Caco-2 (cell line): ENCODE measurements around the gene ARHGAP18. TPM values are rescaled to one million over a fixed set of nuclear protein-coding genes. Genes with fewer than 3 reads are reported as not detected.

Experiments used
- BruUV-seq: library from RNA; stranded (reverse); fragments of 400-500 nt; replicated peaks from 2 replicates; lab custom pipeline; 2021; lab: Mats Ljungman, UMichigan
- CTCF ChIA-PET: fragments of 300-600 bp; sonication (Branson Sonifier 250); formaldehyde crosslinking; loops from one replicate; lab custom pipeline; 2022; ENCODE audit warnings: antibody characterized with exemption; lab: Charles Lee
- POLR2A ChIA-PET: fragments of 300-600 bp; sonication (Branson Sonifier 250); formaldehyde crosslinking; loops from one replicate; lab custom pipeline; 2022; ENCODE audit warnings: antibody characterized with exemption; lab: Charles Lee
- DNase-seq, 2 experiments: peaks; one replicate each; pipeline versions ENCODE4 v3.0.0 to v3.0.0-alpha.2; 2020 to 2022
- H3K27me3 ChIP-seq: replicated peaks from 2 replicates; pipeline ENCODE4 v1.6.0; 2011; ENCODE audit warnings: low read length; ENCODE audit not compliant: control insufficient read depth, insufficient read depth
- H3K36me3 ChIP-seq: 2 replicates; pipeline ENCODE4 v1.5.1; 2011; ENCODE audit warnings: low read length; ENCODE audit not compliant: control insufficient read depth, insufficient read depth
- H3K4me1 ChIP-seq: fragments of 250-450 bp; sonication (Bioruptor Pico); 2 replicates; pipeline ENCODE4 v1.5.1; 2020; ENCODE audit warnings: mild to moderate bottlenecking
- H3K4me3 ChIP-seq: 2 replicates; pipeline ENCODE4 v1.5.1; 2011; ENCODE audit warnings: low read depth, mild to moderate bottlenecking, control low read depth, low read length
- H3K9me3 ChIP-seq: fragments of 250-450 bp; sonication (Bioruptor Pico); 2 replicates; pipeline ENCODE4 v1.5.1; 2020; ENCODE audit warnings: mild to moderate bottlenecking, moderate library complexity
- H3K27ac Mint-ChIP-seq: one replicate; pipeline ENCODE4 v1.8.0; 2022; ENCODE audit warnings: mixed read lengths; ENCODE audit not compliant: unreplicated experiment
- H3K27me3 Mint-ChIP-seq: one replicate; pipeline ENCODE4 v1.8.0; 2022; ENCODE audit warnings: mixed read lengths; ENCODE audit not compliant: insufficient read depth, unreplicated experiment
- H3K36me3 Mint-ChIP-seq: one replicate; pipeline ENCODE4 v1.8.0; 2022; ENCODE audit warnings: mild to moderate bottlenecking, mixed read lengths; ENCODE audit not compliant: insufficient read depth, unreplicated experiment
- H3K4me1 Mint-ChIP-seq: one replicate; pipeline ENCODE4 v1.8.0; 2022; ENCODE audit warnings: low read depth, mixed read lengths; ENCODE audit not compliant: unreplicated experiment
- H3K4me3 Mint-ChIP-seq: one replicate; pipeline ENCODE4 v1.8.0; 2022; ENCODE audit warnings: mild to moderate bottlenecking, moderate library complexity, mixed read lengths; ENCODE audit not compliant: unreplicated experiment
- H3K9me3 Mint-ChIP-seq: one replicate; pipeline ENCODE4 v1.8.0; 2022; ENCODE audit warnings: mixed read lengths; ENCODE audit not compliant: unreplicated experiment
- intact Hi-C: fragments of 100-400 bp; cut with micrococcal nuclease; formaldehyde crosslinking; loops from one replicate; pipeline ENCODE4 v1.10.0; 2022; ENCODE audit not compliant: unreplicated experiment
- total RNA-seq: library from RNA; stranded (reverse); gene quantifications from 2 replicates; pipeline ENCODE4 v1.2.3, GENCODE V29; 2022
- TF ChIP-seq, protein P1 (sequence below), 2 experiments: fragments of 200-600 bp in 1 of 2; IDR thresholded peaks; 1 replicate in 1 of 2; 2 replicates in 1 of 2; pipeline versions ENCODE4 v1.5.1 to v1.8.0; 2011 to 2022; ENCODE audit warnings: antibody characterized with exemption in 1 of 2, control low read depth in 1 of 2, inconsistent platforms in 1 of 2, low read depth in 1 of 2, low read length in 1 of 2, mild to moderate bottlenecking in 1 of 2, moderate library complexity in 1 of 2; ENCODE audit not compliant: insufficient read depth in 1 of 2, severe bottlenecking in 1 of 2, unreplicated experiment in 1 of 2

The ARHGAP18 gene
- total RNA-seq, 1 experiment from 2014 or later = 15.0 TPM

DNA sequence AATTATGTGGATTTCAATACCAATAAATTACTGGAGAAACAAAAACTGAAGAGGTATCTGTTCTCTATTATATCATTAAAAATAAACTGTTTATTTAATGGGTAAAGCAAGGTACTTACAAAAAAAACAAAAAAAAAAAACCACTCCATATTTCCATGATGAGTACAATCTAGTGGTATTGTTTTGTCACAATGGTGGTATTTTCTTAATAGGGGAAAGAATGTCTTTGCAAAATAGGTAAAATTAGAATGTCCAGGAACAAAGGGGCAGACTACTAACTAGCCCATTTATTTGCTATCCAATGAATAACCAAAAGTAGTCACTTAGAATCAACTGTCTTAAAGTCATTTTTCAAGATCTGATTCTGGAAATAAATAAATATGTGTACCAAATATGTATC, 92.0 kb downstream of the ARHGAP18 start:
- TF ChIP-seq, protein P1, sequence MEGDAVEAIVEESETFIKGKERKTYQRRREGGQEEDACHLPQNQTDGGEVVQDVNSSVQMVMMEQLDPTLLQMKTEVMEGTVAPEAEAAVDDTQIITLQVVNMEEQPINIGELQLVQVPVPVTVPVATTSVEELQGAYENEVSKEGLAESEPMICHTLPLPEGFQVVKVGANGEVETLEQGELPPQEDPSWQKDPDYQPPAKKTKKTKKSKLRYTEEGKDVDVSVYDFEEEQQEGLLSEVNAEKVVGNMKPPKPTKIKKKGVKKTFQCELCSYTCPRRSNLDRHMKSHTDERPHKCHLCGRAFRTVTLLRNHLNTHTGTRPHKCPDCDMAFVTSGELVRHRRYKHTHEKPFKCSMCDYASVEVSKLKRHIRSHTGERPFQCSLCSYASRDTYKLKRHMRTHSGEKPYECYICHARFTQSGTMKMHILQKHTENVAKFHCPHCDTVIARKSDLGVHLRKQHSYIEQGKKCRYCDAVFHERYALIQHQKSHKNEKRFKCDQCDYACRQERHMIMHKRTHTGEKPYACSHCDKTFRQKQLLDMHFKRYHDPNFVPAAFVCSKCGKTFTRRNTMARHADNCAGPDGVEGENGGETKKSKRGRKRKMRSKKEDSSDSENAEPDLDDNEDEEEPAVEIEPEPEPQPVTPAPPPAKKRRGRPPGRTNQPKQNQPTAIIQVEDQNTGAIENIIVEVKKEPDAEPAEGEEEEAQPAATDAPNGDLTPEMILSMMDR (IDR thresholded peaks at IDR 0.05; ENCODE audit: insufficient read depth in 1 of 2, low read depth in 1 of 2, low read length in 1 of 2, severe bottlenecking in 1 of 2, unreplicated experiment in 1 of 2) = no peak
- Histone ChIP-seq H3K9me3 (no peaks in the 10 kb centered on the region), H3K4me1 (no peaks in the 10 kb centered on the region), H3K4me3 (no peak overlapping the region), H3K36me3 (no peaks in the 10 kb centered on the region), H3K27me3 (no peaks in the 10 kb centered on the region)
- no TSS peak for BruUV-seq
- Mint-ChIP-seq H3K4me3 (no peak overlapping the region), H3K4me1 (no peaks in the 10 kb centered on the region), H3K9me3 (peaks cover 10% of the 10 kb centered on the region), H3K27me3 (no peaks in the 10 kb centered on the region), H3K27ac (no peak overlapping the region), H3K36me3 (peaks cover 15% of the 10 kb centered on the region)
- intact Hi-C loops = no loop called here
- ChIA-PET POLR2A (no interaction called here), CTCF (no interaction called here)
- DNase-seq = no peak

DNA sequence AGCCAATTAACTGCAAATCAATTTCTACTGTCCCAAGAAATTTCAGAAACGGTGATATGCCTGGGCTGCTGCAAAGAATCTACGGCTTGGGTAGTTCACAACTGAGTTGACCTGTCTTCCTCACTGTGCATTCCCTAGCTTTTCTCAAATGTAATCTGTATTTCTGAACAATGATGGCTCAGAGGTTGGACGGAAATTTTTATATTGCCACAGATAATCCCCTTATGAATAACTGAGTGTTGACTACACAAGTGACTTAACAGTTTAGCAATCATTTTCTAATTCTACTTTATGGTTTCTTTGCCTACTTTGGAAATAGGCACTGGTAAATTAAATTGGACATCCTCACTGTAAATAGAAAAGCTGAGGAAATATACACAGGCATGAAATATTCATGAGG, 94.5 kb downstream of the ARHGAP18 start:
- Mint-ChIP-seq H3K4me3 (no peak overlapping the region), H3K4me1 (peaks cover 9% of the 10 kb centered on the region), H3K9me3 (peaks cover 10% of the 10 kb centered on the region), H3K27me3 (no peaks in the 10 kb centered on the region), H3K27ac (no peak overlapping the region), H3K36me3 (peaks cover 24% of the 10 kb centered on the region)
- no peak for DNase-seq
- Histone ChIP-seq H3K9me3 (no peaks in the 10 kb centered on the region), H3K4me1 (peaks cover 12% of the 10 kb centered on the region), H3K36me3 (no peaks in the 10 kb centered on the region), H3K4me3 (no peak overlapping the region), H3K27me3 (no peaks in the 10 kb centered on the region)
- ChIA-PET CTCF (no interaction called here), POLR2A (no interaction called here)
- intact Hi-C loops = no loop called here
- TF ChIP-seq, protein P1 (IDR thresholded peaks at IDR 0.05; ENCODE audit: insufficient read depth in 1 of 2, low read depth in 1 of 2, low read length in 1 of 2, severe bottlenecking in 1 of 2, unreplicated experiment in 1 of 2) = no peak
- BruUV-seq = no TSS peak

DNA sequence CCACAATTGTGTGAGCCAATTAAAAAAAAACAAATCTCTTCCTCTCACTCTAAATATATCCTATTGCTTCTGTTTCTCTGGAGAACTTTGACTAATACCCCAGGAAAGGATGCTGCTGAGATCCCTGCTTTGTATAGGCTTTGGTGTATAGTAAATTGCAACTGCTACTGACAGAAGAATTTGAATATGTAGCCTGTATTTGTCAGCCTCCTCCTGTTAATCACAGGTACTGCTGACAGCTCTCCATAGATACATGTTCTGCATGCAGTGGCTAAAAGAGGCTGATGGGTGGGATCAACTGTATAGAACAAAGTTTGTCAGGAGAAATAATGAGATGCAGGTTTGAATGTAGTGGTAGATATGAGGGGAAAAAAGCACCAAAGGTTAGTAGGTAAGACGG, 95.0 kb downstream of the ARHGAP18 start:
- ChIA-PET CTCF (no interaction called here), POLR2A (no interaction called here)
- H3K4me3 Mint-ChIP-seq = no peak overlapping the region
- no peaks in the 10 kb centered on the region for H3K27me3 ChIP-seq
- H3K9me3 ChIP-seq = no peaks in the 10 kb centered on the region
- H3K27ac Mint-ChIP-seq = no peak overlapping the region
- BruUV-seq = no TSS peak
- no peak for DNase-seq
- peaks cover 12% of the 10 kb centered on the region for H3K4me1 ChIP-seq
- TF ChIP-seq, protein P1 (IDR thresholded peaks at IDR 0.05; ENCODE audit: insufficient read depth in 1 of 2, low read depth in 1 of 2, low read length in 1 of 2, severe bottlenecking in 1 of 2, unreplicated experiment in 1 of 2) = no peak
- H3K9me3 Mint-ChIP-seq = peaks cover 10% of the 10 kb centered on the region
- intact Hi-C loops = no loop called here
- no peaks in the 10 kb centered on the region for H3K27me3 Mint-ChIP-seq
- H3K36me3 ChIP-seq = no peaks in the 10 kb centered on the region
- H3K4me3 ChIP-seq = no peak overlapping the region
- peaks cover 9% of the 10 kb centered on the region for H3K4me1 Mint-ChIP-seq
- peaks cover 24% of the 10 kb centered on the region for H3K36me3 Mint-ChIP-seq
